A549 (cell line): ENCODE data around the gene BTLA. TPM values are rescaled to one million over a fixed set of nuclear protein-coding genes. Genes with fewer than 3 reads are reported as not detected.

Experiments
- ATAC-seq, 2 experiments: fragments of 200-7000 bp in 1 of 2; fragments of >200 bp in 1 of 2; cut with Nextera tagmentation in 1 of 2; cut with Tn5 transposase in 1 of 2; 3 replicates each; pipeline versions ENCODE4 v1.8.0 to v1.9.1; 2018 to 2020; ENCODE audit warnings: mild to moderate bottlenecking in 1 of 2, moderate library complexity in 1 of 2
- CTCF ChIA-PET: fragments of 300-600 bp; sonication (Branson Sonifier 250); formaldehyde crosslinking; extraction: SDS; loops from one replicate; lab custom pipeline; 2021; ENCODE audit warnings: antibody characterized with exemption, inconsistent platforms; lab: Yijun Ruan, JAX
- POLR2A ChIA-PET: fragments of 350-600 bp; formaldehyde crosslinking; extraction: SDS; loops from one replicate; lab custom pipeline; 2021; ENCODE audit warnings: antibody characterized with exemption, inconsistent platforms; lab: Yijun Ruan, JAX
- DNase-seq, 2 experiments: peaks; one replicate each; pipeline versions ENCODE4 v3.0.0 to v3.0.0-alpha.2; 2011 to 2016; ENCODE audit warnings: low read depth in 1 of 2, low spot score in 1 of 2
- FAIRE-seq: peaks from 2 replicates; lab custom pipeline; 2011; peaks lifted over from hg19 to GRCh38; lab: Jason Lieb, UNC
- H3K27ac ChIP-seq, 2 experiments: fragments of >200 bp; sonication (Bioruptor Twin); formaldehyde crosslinking; 3 replicates each; pipeline ENCODE4 v1.5.1; 2016 to 2017
- H3K4me1 ChIP-seq: fragments of >200 bp; sonication (Bioruptor Twin); formaldehyde crosslinking; 3 replicates; pipeline ENCODE4 v1.6.1; 2016
- H3K4me2 ChIP-seq: fragments of >200 bp; sonication (Bioruptor Twin); formaldehyde crosslinking; 3 replicates; pipeline ENCODE4 v1.6.1; 2016
- H3K4me3 ChIP-seq: fragments of >200 bp; sonication (Bioruptor Twin); formaldehyde crosslinking; 3 replicates; pipeline ENCODE4 v1.5.1; 2016
- H3K9me3 ChIP-seq: fragments of >200 bp; sonication (Bioruptor Twin); formaldehyde crosslinking; 3 replicates; pipeline ENCODE4 v1.6.1; 2016
- BCL3 ChIP-seq: fragments of >200 bp; sonication (Bioruptor Twin); formaldehyde crosslinking; IDR thresholded peaks from 3 replicates; pipeline ENCODE4 v1.6.1; 2016
- CBX2 ChIP-seq: fragments of 200-600 bp; sonication (generic); IDR thresholded peaks from 2 replicates; pipeline ENCODE4 v1.6.1; 2016; ENCODE audit warnings: low read depth, mild to moderate bottlenecking, borderline replicate concordance
- CBX8 ChIP-seq: fragments of 200-600 bp; sonication (generic); IDR thresholded peaks from 2 replicates; pipeline ENCODE4 v1.6.1; 2016
- CHD2 ChIP-seq: fragments of 150-350 bp; IDR thresholded peaks from 2 replicates; pipeline ENCODE4 v1.6.1; 2014; ENCODE audit warnings: low read length; ENCODE audit not compliant: partially characterized antibody
- CHD4 ChIP-seq: fragments of 200-600 bp; sonication (generic); IDR thresholded peaks from 2 replicates; pipeline ENCODE4 v1.6.1; 2016; ENCODE audit warnings: antibody characterized with exemption, mild to moderate bottlenecking, borderline replicate concordance
- CTCF ChIP-seq: fragments of >200 bp; sonication (Bioruptor Twin); formaldehyde crosslinking; IDR thresholded peaks from 3 replicates; pipeline ENCODE4 v1.5.1; 2016
- EHMT2 ChIP-seq: fragments of 200-600 bp; sonication (generic); IDR thresholded peaks from 2 replicates; pipeline ENCODE4 v1.6.1; 2016; ENCODE audit warnings: antibody characterized with exemption, low read depth, mild to moderate bottlenecking, moderate library complexity
- EP300 ChIP-seq, 2 experiments: fragments of >200 bp; sonication (Bioruptor Twin); formaldehyde crosslinking; IDR thresholded peaks; 2 replicates in 1 of 2; 3 replicates in 1 of 2; pipeline ENCODE4 v1.6.1; 2016 to 2017
- FOXS1 ChIP-seq: fragments of 250-450 bp; sonication (Bioruptor Pico); IDR thresholded peaks from 2 replicates; pipeline ENCODE4 v1.5.0; 2020; ENCODE audit warnings: mild to moderate bottlenecking, moderate library complexity
- HOXB13 ChIP-seq: fragments of 250-450 bp; sonication (Bioruptor Pico); IDR thresholded peaks from 2 replicates; pipeline ENCODE4 v1.5.0; 2020; ENCODE audit warnings: low read depth, mild to moderate bottlenecking, moderate library complexity
- HOXB5 ChIP-seq: fragments of 250-450 bp; sonication (Bioruptor Pico); IDR thresholded peaks from 2 replicates; pipeline ENCODE4 v1.5.0; 2020; ENCODE audit warnings: mild to moderate bottlenecking, moderate library complexity
- KDM1A ChIP-seq: fragments of 200-600 bp; sonication (generic); IDR thresholded peaks from 2 replicates; pipeline ENCODE4 v1.6.1; 2016; ENCODE audit warnings: low read depth, mild to moderate bottlenecking
- KDM5A ChIP-seq: fragments of 200-600 bp; sonication (generic); IDR thresholded peaks from 2 replicates; pipeline ENCODE4 v1.6.1; 2016; ENCODE audit warnings: antibody characterized with exemption, mild to moderate bottlenecking
- NPAS2 ChIP-seq: fragments of 250-450 bp; sonication (Bioruptor Pico); IDR thresholded peaks from 2 replicates; pipeline ENCODE4 v1.8.0; 2022; ENCODE audit warnings: mild to moderate bottlenecking, moderate library complexity, borderline replicate concordance
- NR3C1 ChIP-seq: fragments of >200 bp; sonication (Bioruptor Twin); formaldehyde crosslinking; IDR thresholded peaks from 3 replicates; pipeline ENCODE4 v1.6.1; 2017
- POLR2AphosphoS2 ChIP-seq: conservative IDR thresholded peaks from 2 replicates; pipeline ENCODE4 v1.6.1; 2012; ENCODE audit warnings: low read length, improper control_type of control experiment, inconsistent platforms
- RAD21 ChIP-seq, 2 experiments: fragments of >200 bp in 1 of 2; sonication (Bioruptor Twin) in 1 of 2; formaldehyde crosslinking in 1 of 2; IDR thresholded peaks in 1 of 2; conservative IDR thresholded peaks in 1 of 2; 2 replicates in 1 of 2; 3 replicates in 1 of 2; pipeline ENCODE4 v1.6.1; 2012 to 2018; ENCODE audit warnings: inconsistent platforms in 1 of 2
- RARB ChIP-seq: fragments of 250-450 bp; sonication (Bioruptor Pico); IDR thresholded peaks from 2 replicates; pipeline ENCODE4 v1.8.0; 2021; ENCODE audit warnings: mild to moderate bottlenecking, moderate library complexity
- SMC3 ChIP-seq: fragments of >200 bp; sonication (Bioruptor Twin); formaldehyde crosslinking; IDR thresholded peaks from 3 replicates; pipeline ENCODE4 v1.6.1; 2018; ENCODE audit warnings: inconsistent platforms
- SREBF2 ChIP-seq: fragments of 450-650 bp; IDR thresholded peaks from 2 replicates; pipeline ENCODE4 v1.6.1; 2014; ENCODE audit warnings: mild to moderate bottlenecking, moderate library complexity
- ZFP36 ChIP-seq: fragments of 450-650 bp; IDR thresholded peaks from 2 replicates; pipeline ENCODE4 v1.6.1; 2014; ENCODE audit warnings: borderline replicate concordance; ENCODE audit not compliant: partially characterized antibody
- ZSCAN20 ChIP-seq: fragments of 250-450 bp; sonication (Bioruptor Pico); IDR thresholded peaks from 2 replicates; pipeline ENCODE4 v1.8.0; 2022; ENCODE audit warnings: mild to moderate bottlenecking, moderate library complexity
- WGBS: methylation state at CpG from one replicate; pipeline ENCODE4 v1.1.6; 2017; ENCODE audit errors: missing lambda C conversion rate; 5-methylcytosine and 5-hydroxymethylcytosine counted together
- polyA plus RNA-seq, 4 experiments: library from polyadenylated mRNA; depleted of rRNA in 3 of 4; stranded (reverse); fragments of >200 nt; fragmentation: RNase III in 1 of 4; extraction: RNeasy Plus Mini Kit Qiagen cat#74134 plus additional on column Dnase treatment in 1 of 4; gene quantifications; 2 replicates in 3 of 4; 3 replicates in 1 of 4; pipeline ENCODE4 v1.2.3, GENCODE V29; 2011 to 2017
- TF ChIP-seq, protein P1 (sequence below): IDR thresholded peaks from 2 replicates; pipeline ENCODE4 v1.6.1; 2012

The BTLA gene
- polyA plus RNA-seq, 2 of the 4 experiments (the other 2 are of a cell fraction) = 0.03 TPM; not detected in 1

- ChIA-PET CTCF (interaction anchor here (1.2 to 1.5 kb wide), 2 partner anchors 219 to 523 kb away, joined by 3 to 5 read pairs; partner anchors contain the start of gene SLC9C1), POLR2A (no interaction called here)
- no peak for FAIRE-seq
- no peak overlapping the region for H3K27ac ChIP-seq
- peak in 1 of 2 experiments; percentile 7 for DNase-seq
- H3K4me2 ChIP-seq = no peak overlapping the region
- H3K4me1 ChIP-seq = no peaks in the 10 kb centered on the region
- H3K4me3 ChIP-seq = no peak overlapping the region
- H3K9me3 ChIP-seq = no peaks in the 10 kb centered on the region; the same call in 2 of the 3 replicates
- ATAC-seq = no peak
- no peak for TF ChIP-seq POLR2AphosphoS2
- peak; percentile 58 for TF ChIP-seq ZFP36
- no peak for TF ChIP-seq CBX2
These were observed 13.0 kb upstream of the BTLA start for GRCh38 chr3:112512320-112512719.

DNA sequence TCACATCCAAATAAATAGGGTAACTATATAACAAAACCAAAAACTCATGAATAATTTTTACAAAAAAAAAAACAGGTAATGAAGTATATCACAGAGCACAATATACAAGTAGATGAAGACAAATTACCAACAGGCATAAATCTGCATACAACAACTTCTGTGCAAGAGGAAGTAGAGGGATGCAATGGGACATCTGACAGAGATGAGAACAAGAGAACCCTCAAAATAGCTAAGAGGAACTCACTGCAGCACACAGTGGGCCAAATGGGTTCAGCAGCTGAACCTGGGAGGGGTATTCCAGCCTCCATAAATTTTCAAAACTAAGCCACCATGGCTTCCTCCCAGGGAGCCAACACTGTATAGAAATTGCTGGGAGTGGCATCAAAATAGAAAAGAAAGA is 9.6 kb upstream of the BTLA start:
- no peak for ATAC-seq
- H3K4me2 ChIP-seq = no peak overlapping the region
- H3K4me3 ChIP-seq = no peak overlapping the region
- TF ChIP-seq CHD2 (no peak), NPAS2 (CRISPR knock-in tag) (no peak), HOXB13 (CRISPR knock-in tag) (no peak), CTCF (no peak), SREBF2 (no peak), ZSCAN20 (CRISPR knock-in tag) (no peak), NR3C1 (no peak), KDM1A (no peak), KDM5A (no peak), EP300 (IDR thresholded peaks at IDR 0.05) (no peak), HOXB5 (CRISPR knock-in tag) (no peak), CHD4 (no peak), CBX8 (no peak), RARB (CRISPR knock-in tag) (no peak)
- TF ChIP-seq, protein P1, sequence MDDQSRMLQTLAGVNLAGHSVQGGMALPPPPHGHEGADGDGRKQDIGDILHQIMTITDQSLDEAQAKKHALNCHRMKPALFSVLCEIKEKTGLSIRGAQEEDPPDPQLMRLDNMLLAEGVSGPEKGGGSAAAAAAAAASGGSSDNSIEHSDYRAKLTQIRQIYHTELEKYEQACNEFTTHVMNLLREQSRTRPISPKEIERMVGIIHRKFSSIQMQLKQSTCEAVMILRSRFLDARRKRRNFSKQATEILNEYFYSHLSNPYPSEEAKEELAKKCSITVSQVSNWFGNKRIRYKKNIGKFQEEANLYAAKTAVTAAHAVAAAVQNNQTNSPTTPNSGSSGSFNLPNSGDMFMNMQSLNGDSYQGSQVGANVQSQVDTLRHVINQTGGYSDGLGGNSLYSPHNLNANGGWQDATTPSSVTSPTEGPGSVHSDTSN = no peak
- no peaks in the 10 kb centered on the region for H3K4me1 ChIP-seq
- DNase-seq = no peak
- ChIA-PET POLR2A (no interaction called here), CTCF (interaction anchor here (1.1 kb wide), 1 partner anchor 11 kb away, joined by 3 read pairs; no protein-coding TSS in a partner anchor)
- no peak for FAIRE-seq
- no peaks in the 10 kb centered on the region; the same call in 2 of the 3 replicates for H3K9me3 ChIP-seq
- no peak overlapping the region for H3K27ac ChIP-seq

DNA sequence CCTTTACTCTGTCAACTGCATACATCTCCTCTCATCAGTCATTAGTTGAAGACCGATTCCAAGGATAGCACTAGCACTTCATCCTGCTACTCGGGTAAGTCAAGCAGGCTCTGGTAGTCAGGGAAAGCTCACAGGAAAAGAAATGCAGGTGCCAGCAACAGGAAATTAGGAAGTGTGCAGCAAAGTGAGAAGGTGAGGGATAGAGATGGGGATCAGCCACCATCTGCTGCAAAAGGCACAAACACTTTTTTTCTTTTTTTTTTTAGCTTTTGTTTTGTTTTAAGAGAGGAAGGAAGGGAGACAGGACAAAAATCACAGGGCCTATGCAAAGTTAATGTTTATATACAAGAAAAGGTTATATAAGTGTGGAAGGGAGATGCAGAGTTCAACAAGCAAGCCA is 9.0 kb upstream of the BTLA start:
- Histone ChIP-seq H3K27ac (no peak overlapping the region), H3K4me1 (no peaks in the 10 kb centered on the region), H3K4me2 (no peak overlapping the region), H3K9me3 (no peaks in the 10 kb centered on the region; the same call in 2 of the 3 replicates), H3K4me3 (no peak overlapping the region)
- FAIRE-seq (no peak), ATAC-seq (no peak), DNase-seq (no peak)
- CTCF ChIA-PET = interaction anchor here (0.6 to 1.1 kb wide), 3 partner anchors 11 to 221 kb away, joined by 3 to 4 read pairs (median 3); no protein-coding TSS in a partner anchor
- POLR2A ChIA-PET = no interaction called here
- 11% methylated on average over 2 of the region's 2 CpGs for WGBS
- TF ChIP-seq POLR2AphosphoS2 (no peak), RAD21 (conservative IDR thresholded peaks at IDR 0.05 in 1 of 2, IDR thresholded peaks at IDR 0.05 in 1 of 2) (no peak), EHMT2 (no peak), SMC3 (no peak), FOXS1 (no peak), ZFP36 (no peak), BCL3 (no peak)
